ENCODE results near the gene ZBTB47. TPM values are rescaled to one million over a fixed set of nuclear protein-coding genes. Genes with fewer than 3 reads are reported as not detected.

The ZBTB47 gene
- total RNA-seq, 2 donors from 2014 or later: 84.2 to 108 TPM

DNA sequence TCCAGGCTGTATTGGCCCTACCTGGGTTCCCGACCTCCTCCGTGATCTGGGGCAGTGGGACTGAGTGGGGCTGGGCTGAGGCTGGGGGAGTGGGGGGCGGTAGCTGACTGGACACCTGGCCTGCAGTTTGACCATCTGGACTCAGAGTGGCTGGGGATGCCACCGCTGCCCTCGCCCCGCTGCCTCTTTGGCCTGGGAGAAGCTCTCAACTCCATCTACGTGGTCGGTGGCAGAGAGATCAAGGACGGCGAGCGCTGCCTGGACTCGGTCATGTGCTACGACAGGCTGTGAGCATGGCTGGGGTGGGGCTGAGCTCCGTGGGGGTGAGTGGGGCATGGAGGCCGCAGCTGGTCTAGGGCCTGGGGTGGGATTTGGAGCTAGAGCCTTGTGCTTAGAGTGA, 34.5 kb downstream of the ZBTB47 start:
- peaks cover 17 to 30% of the 10 kb centered on the region in 2 donors for H3K4me1 ChIP-seq (ENCODE audit: control insufficient read depth in 1 of 2, low read depth in 2 of 2)
- DNase-seq (ENCODE audit: low spot score) (no peak), ATAC-seq (ENCODE audit: insufficient number of reproducible peaks, low FRiP score, low read depth) (no peak)
- H3K27me3 ChIP-seq (replicated peaks; ENCODE audit: insufficient read depth): no peaks in the 10 kb centered on the region
- no peaks in the 10 kb centered on the region for H3K36me3 ChIP-seq
- H3K27ac ChIP-seq: no peak overlapping the region
- no peaks in the 10 kb centered on the region for H3K9me3 ChIP-seq
- H3K4me3 ChIP-seq: no peak overlapping the region
- TF ChIP-seq, protein P1, sequence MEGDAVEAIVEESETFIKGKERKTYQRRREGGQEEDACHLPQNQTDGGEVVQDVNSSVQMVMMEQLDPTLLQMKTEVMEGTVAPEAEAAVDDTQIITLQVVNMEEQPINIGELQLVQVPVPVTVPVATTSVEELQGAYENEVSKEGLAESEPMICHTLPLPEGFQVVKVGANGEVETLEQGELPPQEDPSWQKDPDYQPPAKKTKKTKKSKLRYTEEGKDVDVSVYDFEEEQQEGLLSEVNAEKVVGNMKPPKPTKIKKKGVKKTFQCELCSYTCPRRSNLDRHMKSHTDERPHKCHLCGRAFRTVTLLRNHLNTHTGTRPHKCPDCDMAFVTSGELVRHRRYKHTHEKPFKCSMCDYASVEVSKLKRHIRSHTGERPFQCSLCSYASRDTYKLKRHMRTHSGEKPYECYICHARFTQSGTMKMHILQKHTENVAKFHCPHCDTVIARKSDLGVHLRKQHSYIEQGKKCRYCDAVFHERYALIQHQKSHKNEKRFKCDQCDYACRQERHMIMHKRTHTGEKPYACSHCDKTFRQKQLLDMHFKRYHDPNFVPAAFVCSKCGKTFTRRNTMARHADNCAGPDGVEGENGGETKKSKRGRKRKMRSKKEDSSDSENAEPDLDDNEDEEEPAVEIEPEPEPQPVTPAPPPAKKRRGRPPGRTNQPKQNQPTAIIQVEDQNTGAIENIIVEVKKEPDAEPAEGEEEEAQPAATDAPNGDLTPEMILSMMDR (IDR thresholded peaks at IDR 0.05): no peak

- H3K9me3 ChIP-seq: no peaks in the 10 kb centered on the region
- TF ChIP-seq, protein P1 (IDR thresholded peaks at IDR 0.05): no peak
- H3K27me3 ChIP-seq (replicated peaks; ENCODE audit: insufficient read depth): no peaks in the 10 kb centered on the region
- ATAC-seq (ENCODE audit: insufficient number of reproducible peaks, low FRiP score, low read depth) (no peak), DNase-seq (ENCODE audit: low spot score) (no peak)
- no peaks in the 10 kb centered on the region for H3K36me3 ChIP-seq
- H3K4me1 ChIP-seq (ENCODE audit: control insufficient read depth in 1 of 2, low read depth in 2 of 2): peaks cover 13 to 23% of the 10 kb centered on the region in 2 donors
- H3K4me3 ChIP-seq: no peak overlapping the region
- no peak overlapping the region for H3K27ac ChIP-seq
Measured at GRCh38 chr3:42688487-42689420, 35.3 kb downstream of the ZBTB47 start.

- TF ChIP-seq, protein P1 (IDR thresholded peaks at IDR 0.05): no peak
- DNase-seq (ENCODE audit: low spot score) (no peak), ATAC-seq (ENCODE audit: insufficient number of reproducible peaks, low FRiP score, low read depth) (no peak)
- no peaks in the 10 kb centered on the region for H3K9me3 ChIP-seq
- H3K27ac ChIP-seq: no peak overlapping the region
- peaks cover 10 to 20% of the 10 kb centered on the region in 2 donors for H3K4me1 ChIP-seq (ENCODE audit: control insufficient read depth in 1 of 2, low read depth in 2 of 2)
- no peak overlapping the region for H3K4me3 ChIP-seq
- no peaks in the 10 kb centered on the region for H3K27me3 ChIP-seq (replicated peaks; ENCODE audit: insufficient read depth)
- no peaks in the 10 kb centered on the region for H3K36me3 ChIP-seq
Measured at GRCh38 chr3:42689421-42690014, 36.0 kb downstream of the ZBTB47 start.

DNA sequence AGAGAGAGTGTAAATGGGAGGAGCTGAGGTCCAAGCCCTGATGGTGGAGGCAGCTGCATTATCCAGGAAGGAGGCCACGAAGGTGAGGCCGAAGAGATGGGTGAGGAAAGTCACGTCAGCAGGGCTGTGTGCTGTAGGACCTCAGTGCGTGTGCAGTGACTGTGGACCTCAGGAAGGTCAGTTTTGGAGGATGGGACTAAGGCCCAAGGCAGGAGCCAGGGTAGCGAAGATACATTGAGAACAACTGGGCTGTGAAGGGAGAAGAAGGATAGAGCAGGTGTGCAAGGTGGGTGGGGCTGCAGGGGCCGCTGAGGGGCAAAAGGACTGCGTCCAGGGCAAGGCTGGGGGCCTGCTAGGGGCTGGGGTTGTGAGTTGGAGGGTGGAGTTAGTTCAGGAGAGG, 36.7 kb downstream of the ZBTB47 start:
- H3K9me3 ChIP-seq: no peaks in the 10 kb centered on the region
- peaks cover 8 to 13% of the 10 kb centered on the region in 2 donors for H3K4me1 ChIP-seq (ENCODE audit: control insufficient read depth in 1 of 2, low read depth in 2 of 2)
- no peaks in the 10 kb centered on the region for H3K27me3 ChIP-seq (replicated peaks; ENCODE audit: insufficient read depth)
- TF ChIP-seq, protein P1 (IDR thresholded peaks at IDR 0.05): no peak
- no peak overlapping the region for H3K4me3 ChIP-seq
- no peaks in the 10 kb centered on the region for H3K36me3 ChIP-seq
- ATAC-seq (ENCODE audit: insufficient number of reproducible peaks, low FRiP score, low read depth) (no peak), DNase-seq (ENCODE audit: low spot score) (no peak)
- H3K27ac ChIP-seq: no peak overlapping the region

All from thoracic aorta (tissue), 2 donors.